SK-MEL-5 (cell line): ENCODE measurements around the gene OR1L6. TPM values are rescaled to one million over a fixed set of nuclear protein-coding genes. Genes with fewer than 3 reads are reported as not detected.

Experiments used
- DNase-seq: peaks from one replicate; pipeline ENCODE4 v3.0.0-alpha.2; 2016; ENCODE audit warnings: low read depth, low spot score
- in situ Hi-C: cut with HindIII; loops from 2 replicates; pipeline ENCODE4 v1.10.0; 2016; ENCODE audit warnings: low sequenced_read_pairs, high pct_unique_total_duplicates, low pct_unique_long_range_greater_than_20kb
- polyA plus RNA-seq, 2 experiments: library from polyadenylated mRNA; depleted of rRNA; stranded (reverse); fragments of >200 nt; gene quantifications; 2 replicates each; pipeline ENCODE4 v1.2.3, GENCODE V29; 2015
- total RNA-seq: library from RNA; depleted of rRNA; stranded (reverse); fragments of >200 nt; shearing (Covaris generic); gene quantifications from 2 replicates; pipeline ENCODE4 v1.2.3, GENCODE V29; 2014; rRNA removed

Gene OR1L6
- total RNA-seq = not detected in 2 replicates
- not detected in 2 replicates for polyA plus RNA-seq (2015; cell fraction: cytosol; rRNA removed)
- polyA plus RNA-seq (2015; cell fraction: nucleus; rRNA removed) = not detected in 2 replicates

GRCh38 chr9:122742003-122742402 is at the start of gene OR1L6:
TSS of gene OR1L6 (plus strand) at chr9:122742303. CDS start at chr9:122749848, 7,545 bp downstream.
- in situ Hi-C loops = no loop called here

GRCh38 chr9:122695696-122696095 is 46.4 kb upstream of the OR1L6 start:
- in situ Hi-C loops = no loop called here
- DNase-seq = no peak

More at GRCh38 chr9:122742003-122742402, at the start of gene OR1L6:
- no peak for DNase-seq

GRCh38 chr9:122718038-122718437 is 24.1 kb upstream of the OR1L6 start:
- no peak for DNase-seq
- in situ Hi-C loops = no loop called here

GRCh38 chr9:122719218-122719617 is 22.9 kb upstream of the OR1L6 start:
- in situ Hi-C loops = no loop called here
- no peak for DNase-seq

- in situ Hi-C loops = no loop called here
Measured at GRCh38 chr9:122723690-122724089, 18.4 kb upstream of the OR1L6 start, which contains the start of gene OR1L4. TSS of gene OR1L4 (plus strand) at chr9:122723990. CDS start at chr9:122723990, 0 bp downstream.

GRCh38 chr9:122754825-122755224 is 12.7 kb downstream of the OR1L6 start:
- DNase-seq = no peak
- in situ Hi-C loops = no loop called here

More at GRCh38 chr9:122723690-122724089, 18.4 kb upstream of the OR1L6 start, which contains the start of gene OR1L4:
- DNase-seq = no peak

- DNase-seq = no peak
- in situ Hi-C loops = no loop called here
Measured at GRCh38 chr9:122767817-122768216, 25.7 kb downstream of the OR1L6 start.

GRCh38 chr9:122777052-122777451 is 34.9 kb downstream of the OR1L6 start:
- in situ Hi-C loops = no loop called here
- DNase-seq = no peak

GRCh38 chr9:122777935-122778627 is 36.0 kb downstream of the OR1L6 start:
- no peak for DNase-seq
- in situ Hi-C loops = no loop called here

GRCh38 chr9:122779181-122779580 is 37.1 kb downstream of the OR1L6 start:
- DNase-seq = no peak
- in situ Hi-C loops = no loop called here

GRCh38 chr9:122780026-122780425 is 37.9 kb downstream of the OR1L6 start:
- no peak for DNase-seq
- in situ Hi-C loops = no loop called here

- in situ Hi-C loops = no loop called here
- DNase-seq = no peak
Measured at GRCh38 chr9:122781671-122782070, 39.6 kb downstream of the OR1L6 start.

GRCh38 chr9:122785269-122785668 is 43.2 kb downstream of the OR1L6 start:
- DNase-seq = no peak
- in situ Hi-C loops = no loop called here

GRCh38 chr9:122786338-122786737 is 44.2 kb downstream of the OR1L6 start:
- in situ Hi-C loops = no loop called here
- DNase-seq = no peak

- no peak for DNase-seq
- in situ Hi-C loops = no loop called here
Measured at GRCh38 chr9:122788831-122789230, 46.7 kb downstream of the OR1L6 start, which contains the start of gene OR5C1. TSS of gene OR5C1 (plus strand) at chr9:122788933. CDS start at chr9:122788933, 0 bp downstream.

- in situ Hi-C loops = no loop called here
Measured at GRCh38 chr9:122789256-122790046, 47.3 kb downstream of the OR1L6 start.

GRCh38 chr9:122791872-122792669 is 50.0 kb downstream of the OR1L6 start:
- in situ Hi-C loops = no loop called here
- no peak for DNase-seq

More at GRCh38 chr9:122789256-122790046, 47.3 kb downstream of the OR1L6 start:
- DNase-seq = no peak
